H9 (cell line): ENCODE results near the gene SZT2. TPM values are rescaled to one million over a fixed set of nuclear protein-coding genes. Genes with fewer than 3 reads are reported as not detected.

Experiments used
- DNase-seq: peaks from one replicate; pipeline ENCODE4 v3.0.0-alpha.2; 2017
- H2AFZ ChIP-seq: one replicate; pipeline ENCODE4 v1.6.1; 2013; ENCODE audit warnings: mild to moderate bottlenecking, low read length, control low read depth, moderate library complexity
- H2AK5ac ChIP-seq: 2 replicates; pipeline ENCODE4 v1.6.1; 2013; ENCODE audit warnings: low read length, control low read depth, mixed read lengths; ENCODE audit not compliant: insufficient read length
- H2BK120ac ChIP-seq: one replicate; pipeline ENCODE4 v1.6.1; 2013; ENCODE audit warnings: low read depth, mild to moderate bottlenecking, low read length, control low read depth, inconsistent platforms; ENCODE audit not compliant: poor library complexity, severe bottlenecking
- H2BK12ac ChIP-seq: 2 replicates; pipeline ENCODE4 v1.6.1; 2013; ENCODE audit warnings: low read length, control low read depth, mixed read lengths, low read depth; ENCODE audit not compliant: insufficient read length
- H2BK15ac ChIP-seq: 2 replicates; pipeline ENCODE4 v1.6.1; 2013; ENCODE audit warnings: low read depth, low read length, control low read depth
- H2BK20ac ChIP-seq: one replicate; pipeline ENCODE4 v1.6.1; 2013; ENCODE audit warnings: low read depth, mild to moderate bottlenecking, low read length, control low read depth, inconsistent platforms; ENCODE audit not compliant: poor library complexity, severe bottlenecking
- H2BK5ac ChIP-seq: 2 replicates; pipeline ENCODE4 v1.6.1; 2013; ENCODE audit warnings: low read length, control low read depth, mixed read lengths; ENCODE audit not compliant: insufficient read length
- H3K14ac ChIP-seq: 2 replicates; pipeline ENCODE4 v1.6.1; 2013; ENCODE audit warnings: low read length, control low read depth; ENCODE audit not compliant: insufficient read depth
- H3K18ac ChIP-seq: 2 replicates; pipeline ENCODE4 v1.6.1; 2013; ENCODE audit warnings: low read depth, mild to moderate bottlenecking, mixed read lengths, low read length, control low read depth; ENCODE audit not compliant: insufficient read length
- H3K23ac ChIP-seq: 2 replicates; pipeline ENCODE4 v1.6.1; 2013; ENCODE audit warnings: low read length, control low read depth, mixed read lengths, low read depth; ENCODE audit not compliant: insufficient read length
- H3K23me2 ChIP-seq: 2 replicates; pipeline ENCODE4 v1.6.1; 2013; ENCODE audit warnings: low read depth, mild to moderate bottlenecking, mixed read lengths, low read length, control low read depth; ENCODE audit not compliant: insufficient read length, poor library complexity, severe bottlenecking
- H3K27ac ChIP-seq: 2 replicates; pipeline ENCODE4 v1.5.1; 2013; ENCODE audit warnings: low read length, control low read depth, mixed read lengths, low read depth; ENCODE audit not compliant: insufficient read length
- H3K27me3 ChIP-seq: 2 replicates; pipeline ENCODE4 v1.6.1; 2013; ENCODE audit warnings: low read length, control low read depth, inconsistent platforms; ENCODE audit not compliant: insufficient read depth
- H3K4ac ChIP-seq: 2 replicates; pipeline ENCODE4 v1.6.1; 2013; ENCODE audit warnings: low read depth, mild to moderate bottlenecking, control low read depth, inconsistent platforms, low read length, moderate library complexity
- H3K4me1 ChIP-seq: 2 replicates; pipeline ENCODE4 v1.6.1; 2013; ENCODE audit warnings: low read length, control low read depth, inconsistent platforms; ENCODE audit not compliant: insufficient read depth
- H3K4me2 ChIP-seq: 2 replicates; pipeline ENCODE4 v1.6.1; 2013; ENCODE audit warnings: low read length, control low read depth, mixed read lengths; ENCODE audit not compliant: insufficient read length, insufficient read depth
- H3K56ac ChIP-seq: 2 replicates; pipeline ENCODE4 v1.6.1; 2013; ENCODE audit warnings: low read depth, mild to moderate bottlenecking, mixed read lengths, low read length, control low read depth; ENCODE audit not compliant: insufficient read length
- H3K79me1 ChIP-seq: 2 replicates; pipeline ENCODE4 v1.6.1; 2013; ENCODE audit warnings: low read depth, mild to moderate bottlenecking, moderate library complexity, low read length, control low read depth, inconsistent platforms; ENCODE audit not compliant: insufficient read depth, poor library complexity, severe bottlenecking
- H3K79me2 ChIP-seq: 2 replicates; pipeline ENCODE4 v1.6.1; 2013; ENCODE audit warnings: low read length, control low read depth, inconsistent platforms; ENCODE audit not compliant: insufficient read depth
- H3K9ac ChIP-seq: 2 replicates; pipeline ENCODE4 v1.6.1; 2013; ENCODE audit warnings: low read length, control low read depth, mixed read lengths; ENCODE audit not compliant: insufficient read length; ENCODE audit errors: extremely low read depth
- H3K9me3 ChIP-seq: one replicate; pipeline ENCODE4 v1.6.1; 2013; ENCODE audit warnings: low read depth, low read length, inconsistent platforms; ENCODE audit not compliant: control insufficient read depth
- H3T11ph ChIP-seq: one replicate; pipeline ENCODE4 v1.6.1; 2013; ENCODE audit warnings: mild to moderate bottlenecking, low read length, control low read depth, inconsistent platforms
- H4K20me1 ChIP-seq: one replicate; pipeline ENCODE4 v1.6.1; 2013; ENCODE audit not compliant: control insufficient read depth, insufficient read length, insufficient read depth
- H4K5ac ChIP-seq: 2 replicates; pipeline ENCODE4 v1.6.1; 2013; ENCODE audit warnings: low read depth, mild to moderate bottlenecking, mixed read lengths, low read length, control low read depth; ENCODE audit not compliant: insufficient read length
- H4K8ac ChIP-seq: replicated peaks from 2 replicates; pipeline ENCODE4 v1.6.1; 2013; ENCODE audit warnings: low read length, control low read depth, mixed read lengths, low read depth; ENCODE audit not compliant: insufficient read length
- H4K91ac ChIP-seq: 2 replicates; pipeline ENCODE4 v1.6.1; 2013; ENCODE audit warnings: low read depth, mild to moderate bottlenecking, moderate library complexity, mixed read lengths, low read length, control low read depth; ENCODE audit not compliant: insufficient read length
- H3K27ac Mint-ChIP-seq, 3 experiments: 2 replicates in 2 of 3; 3 replicates in 1 of 3; pipeline ENCODE4 v1.8.0; 2020 to 2021; ENCODE audit warnings: mixed read lengths in 3 of 3, mild to moderate bottlenecking in 1 of 3, moderate library complexity in 1 of 3
- H3K27me3 Mint-ChIP-seq: 2 replicates; pipeline ENCODE4 v1.8.0; 2021; ENCODE audit warnings: low read depth, mild to moderate bottlenecking, moderate library complexity, mixed read lengths
- H3K36me3 Mint-ChIP-seq, 3 experiments: 2 replicates in 2 of 3; 3 replicates in 1 of 3; pipeline ENCODE4 v1.8.0; 2020 to 2021; ENCODE audit warnings: low read depth in 3 of 3, mixed read lengths in 3 of 3; ENCODE audit not compliant: insufficient read depth in 1 of 3
- H3K4me1 Mint-ChIP-seq, 2 experiments: 2 replicates each; pipeline ENCODE4 v1.8.0; 2020; ENCODE audit warnings: mixed read lengths in 2 of 2
- H3K4me3 Mint-ChIP-seq, 2 experiments: 2 replicates in 1 of 2; 3 replicates in 1 of 2; pipeline ENCODE4 v1.8.0; 2020 to 2021; ENCODE audit warnings: mild to moderate bottlenecking in 2 of 2, mixed read lengths in 2 of 2, moderate library complexity in 1 of 2
- H3K9me3 Mint-ChIP-seq, 2 experiments: 2 replicates in 1 of 2; 3 replicates in 1 of 2; pipeline ENCODE4 v1.8.0; 2020; ENCODE audit warnings: mild to moderate bottlenecking in 2 of 2, mixed read lengths in 2 of 2, moderate library complexity in 1 of 2
- CTCF ChIP-seq: fragments of 200-600 bp; sonication (generic); conservative IDR thresholded peaks from 3 replicates; pipeline ENCODE4 v1.8.0; 2021; ENCODE audit warnings: antibody characterized with exemption, mild to moderate bottlenecking
- WGBS: extraction: QIAGEN DNeasy Blood & Tissue Kit; methylation state at CpG from one replicate; pipeline ENCODE4 v1.1.7; 2013; ENCODE audit warnings: missing lambda C conversion rate, low lambda C conversion rate, mixed read lengths; ENCODE audit not compliant: insufficient read length; ENCODE audit errors: extremely low coverage; 5-methylcytosine and 5-hydroxymethylcytosine counted together
- total RNA-seq: library from RNA; stranded (reverse); gene quantifications from 2 replicates; pipeline ENCODE4 v1.2.1, GENCODE V29; 2021

Gene SZT2
- total RNA-seq, 1 experiment from 2014 or later = 16.8 TPM

- Histone ChIP-seq H3K4ac (no peak overlapping the region), H3K79me2 (no peaks in the 10 kb centered on the region), H3K4me2 (no peak overlapping the region), H2BK5ac (no peak overlapping the region), H4K5ac (no peak overlapping the region), H3K79me1 (no peaks in the 10 kb centered on the region), H2BK15ac (no peak overlapping the region), H4K20me1 (no peaks in the 10 kb centered on the region), H3T11ph (no peak overlapping the region), H3K4me1 (peaks cover 5% of the 10 kb centered on the region; the same call in 1 of the 2 replicates), H3K14ac (no peak overlapping the region), H2BK12ac (no peak overlapping the region), H2BK120ac (no peak overlapping the region), H2BK20ac (no peak overlapping the region), H3K23ac (no peak overlapping the region), H3K56ac (no peak overlapping the region), H2AFZ (no peak overlapping the region), H2AK5ac (no peak overlapping the region), H4K91ac (no peak overlapping the region), H3K9ac (no peak overlapping the region), H3K9me3 (peaks cover 4% of the 10 kb centered on the region), H3K27me3 (no peaks in the 10 kb centered on the region), H3K18ac (no peak overlapping the region), H3K23me2 (no peaks in the 10 kb centered on the region), H3K27ac (no peak overlapping the region), H4K8ac (no peak overlapping the region)
- peaks cover 21 to 24% of the 10 kb centered on the region in 2 experiments for H3K4me1 Mint-ChIP-seq
- H3K36me3 Mint-ChIP-seq = peaks cover 3 to 18% (median 6%) of the 10 kb centered on the region in 3 experiments; a peak in 6 of 7 replicates
- H3K9me3 Mint-ChIP-seq = peaks cover 22 to 28% of the 10 kb centered on the region in 2 experiments
- H3K4me3 Mint-ChIP-seq = no peak overlapping the region
- TF ChIP-seq CTCF = no peak
- H3K27ac Mint-ChIP-seq = no peak overlapping the region
- no CpG with 5 or more reads among the region's 1 CpG for WGBS
- H3K27me3 Mint-ChIP-seq = no peaks in the 10 kb centered on the region; the same call in 1 of the 2 replicates
- no peak for DNase-seq
These were observed 101.4 kb downstream of the SZT2 start for GRCh38 chr1:43491061-43491460.
